Measurements from ENCODE around the gene SRGAP3.
"Not testable (repeated sequence)": the region's sequence is repeated elsewhere in the genome, so short reads cannot be mapped to it uniquely, and the experiment has no call there.

DNA sequence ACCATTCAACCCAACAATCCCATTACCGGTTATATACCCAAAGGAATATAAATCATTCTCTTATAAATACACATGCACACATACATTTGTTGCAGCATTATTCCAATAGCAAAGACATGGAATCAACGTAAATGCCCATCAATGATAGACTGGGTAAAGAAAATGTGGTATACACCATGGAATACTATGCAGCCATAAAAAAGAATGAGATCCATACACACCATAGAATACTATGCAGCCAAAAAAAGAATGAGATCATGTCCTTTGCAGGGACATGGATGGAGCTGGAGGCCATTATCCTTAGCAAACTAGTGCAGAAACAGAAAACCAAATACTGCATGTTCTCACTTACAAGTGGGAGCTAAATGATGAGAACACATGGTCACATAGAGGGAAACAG, 44.5 kb upstream of the SRGAP3 start:
- TF ChIP-seq, protein P1, sequence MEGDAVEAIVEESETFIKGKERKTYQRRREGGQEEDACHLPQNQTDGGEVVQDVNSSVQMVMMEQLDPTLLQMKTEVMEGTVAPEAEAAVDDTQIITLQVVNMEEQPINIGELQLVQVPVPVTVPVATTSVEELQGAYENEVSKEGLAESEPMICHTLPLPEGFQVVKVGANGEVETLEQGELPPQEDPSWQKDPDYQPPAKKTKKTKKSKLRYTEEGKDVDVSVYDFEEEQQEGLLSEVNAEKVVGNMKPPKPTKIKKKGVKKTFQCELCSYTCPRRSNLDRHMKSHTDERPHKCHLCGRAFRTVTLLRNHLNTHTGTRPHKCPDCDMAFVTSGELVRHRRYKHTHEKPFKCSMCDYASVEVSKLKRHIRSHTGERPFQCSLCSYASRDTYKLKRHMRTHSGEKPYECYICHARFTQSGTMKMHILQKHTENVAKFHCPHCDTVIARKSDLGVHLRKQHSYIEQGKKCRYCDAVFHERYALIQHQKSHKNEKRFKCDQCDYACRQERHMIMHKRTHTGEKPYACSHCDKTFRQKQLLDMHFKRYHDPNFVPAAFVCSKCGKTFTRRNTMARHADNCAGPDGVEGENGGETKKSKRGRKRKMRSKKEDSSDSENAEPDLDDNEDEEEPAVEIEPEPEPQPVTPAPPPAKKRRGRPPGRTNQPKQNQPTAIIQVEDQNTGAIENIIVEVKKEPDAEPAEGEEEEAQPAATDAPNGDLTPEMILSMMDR (conservative IDR thresholded peaks at IDR 0.05 in 1 of 2, IDR thresholded peaks at IDR 0.05 in 1 of 2; ENCODE audit: low read depth in 1 of 2, low read length in 2 of 2) = not testable (repeated sequence)
- not testable (repeated sequence) for TF ChIP-seq EZH2 (IDR thresholded peaks at IDR 0.05; ENCODE audit: low read length, missing control alignments)
